Measurements from ENCODE around the gene CYP26C1.

- TF ChIP-seq EZH2 (IDR thresholded peaks at IDR 0.05; ENCODE audit: insufficient read depth, poor library complexity, severe bottlenecking), result no peak
- no peak for TF ChIP-seq EZH2phosphoT487 (IDR thresholded peaks at IDR 0.05; ENCODE audit: insufficient read depth, low read depth)
Observed at GRCh38 chr10:93098816-93099215, 38.2 kb downstream of the CYP26C1 start.
